Subcutaneous adipose tissue (tissue), 4 donors: ENCODE data around the gene TUBB6. TPM values are rescaled to one million over a fixed set of nuclear protein-coding genes. Genes with fewer than 3 reads are reported as not detected.

Experiments
- total RNA-seq, 4 donors: library from RNA; depleted of rRNA; stranded (reverse); fragments of >200 nt; gene quantifications; one replicate each; pipeline ENCODE4 v1.1.0, GENCODE V29; 2016
- TF ChIP-seq, protein P1 (sequence below): fragments of 450-650 bp; IDR thresholded peaks from one replicate; pipeline ENCODE4 v1.5.1; 2016; ENCODE audit warnings: low read depth, mild to moderate bottlenecking, control low read depth, antibody characterized with exemption, moderate library complexity

The TUBB6 gene
- total RNA-seq, 4 donors from 2014 or later = 240 to 485 (median 350) TPM

DNA sequence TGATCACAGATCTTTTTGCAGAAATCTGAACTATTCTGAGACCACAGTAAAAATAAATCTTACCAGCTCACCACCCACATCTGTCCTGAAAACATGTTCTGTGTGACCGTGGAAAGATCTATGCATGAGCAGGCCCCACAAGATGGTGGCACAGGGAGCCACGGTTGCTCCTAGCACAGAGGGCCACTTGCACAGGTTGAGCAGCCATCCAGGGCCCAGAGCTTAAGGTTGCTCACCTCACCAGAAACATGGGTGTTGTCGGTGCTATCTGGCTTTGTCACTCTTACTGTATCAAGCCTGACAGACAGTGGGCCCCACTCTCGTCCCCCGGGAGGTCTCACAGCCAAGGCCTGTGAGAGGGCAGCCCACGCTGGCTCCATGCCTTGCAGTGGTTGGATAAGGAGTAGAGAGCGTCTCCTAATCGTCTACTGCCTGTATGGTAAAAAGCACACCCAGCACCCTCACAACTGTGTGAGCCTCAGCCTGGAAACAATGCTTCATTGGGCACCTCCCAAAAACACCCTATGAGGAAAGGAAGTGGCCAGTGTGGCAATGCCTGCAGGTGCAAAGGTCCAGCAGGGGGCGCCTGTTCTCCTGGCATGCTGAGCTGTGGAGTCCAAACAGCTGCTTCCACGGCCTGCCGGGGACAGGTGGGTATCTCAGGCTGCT lies 19.6 kb downstream of the TUBB6 start:
- TF ChIP-seq, protein P1, sequence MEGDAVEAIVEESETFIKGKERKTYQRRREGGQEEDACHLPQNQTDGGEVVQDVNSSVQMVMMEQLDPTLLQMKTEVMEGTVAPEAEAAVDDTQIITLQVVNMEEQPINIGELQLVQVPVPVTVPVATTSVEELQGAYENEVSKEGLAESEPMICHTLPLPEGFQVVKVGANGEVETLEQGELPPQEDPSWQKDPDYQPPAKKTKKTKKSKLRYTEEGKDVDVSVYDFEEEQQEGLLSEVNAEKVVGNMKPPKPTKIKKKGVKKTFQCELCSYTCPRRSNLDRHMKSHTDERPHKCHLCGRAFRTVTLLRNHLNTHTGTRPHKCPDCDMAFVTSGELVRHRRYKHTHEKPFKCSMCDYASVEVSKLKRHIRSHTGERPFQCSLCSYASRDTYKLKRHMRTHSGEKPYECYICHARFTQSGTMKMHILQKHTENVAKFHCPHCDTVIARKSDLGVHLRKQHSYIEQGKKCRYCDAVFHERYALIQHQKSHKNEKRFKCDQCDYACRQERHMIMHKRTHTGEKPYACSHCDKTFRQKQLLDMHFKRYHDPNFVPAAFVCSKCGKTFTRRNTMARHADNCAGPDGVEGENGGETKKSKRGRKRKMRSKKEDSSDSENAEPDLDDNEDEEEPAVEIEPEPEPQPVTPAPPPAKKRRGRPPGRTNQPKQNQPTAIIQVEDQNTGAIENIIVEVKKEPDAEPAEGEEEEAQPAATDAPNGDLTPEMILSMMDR = no peak

DNA sequence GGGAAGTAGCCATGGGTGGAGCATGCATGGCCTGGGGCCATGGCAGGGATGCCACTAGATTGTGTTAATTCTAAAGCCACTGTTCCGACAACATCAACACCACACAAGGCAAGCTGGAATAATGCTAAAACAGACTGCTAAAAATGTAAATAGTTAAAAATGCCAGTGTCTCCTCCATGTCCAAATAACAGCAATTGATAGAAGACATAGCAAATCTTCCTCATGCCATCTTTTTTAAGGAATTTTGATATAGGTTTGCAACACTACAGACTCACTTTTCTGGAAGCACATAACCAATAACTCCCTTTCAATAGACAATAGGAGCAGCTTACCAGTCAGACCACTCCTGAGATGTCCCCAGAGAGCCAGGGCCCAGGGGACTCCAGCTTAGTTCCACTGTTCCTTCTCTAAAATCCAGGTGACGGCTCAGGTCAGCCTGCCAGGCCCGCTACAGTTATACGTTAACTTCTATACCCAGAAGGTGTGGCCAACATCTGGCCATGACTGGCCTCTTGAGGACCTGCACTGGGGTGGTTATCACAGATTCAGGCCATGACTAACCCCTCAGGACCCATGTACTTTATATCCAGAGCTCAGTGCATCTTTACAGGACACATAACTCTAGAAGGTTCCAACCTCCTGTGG lies 20.3 kb downstream of the TUBB6 start:
- TF ChIP-seq, protein P1 = no peak

DNA sequence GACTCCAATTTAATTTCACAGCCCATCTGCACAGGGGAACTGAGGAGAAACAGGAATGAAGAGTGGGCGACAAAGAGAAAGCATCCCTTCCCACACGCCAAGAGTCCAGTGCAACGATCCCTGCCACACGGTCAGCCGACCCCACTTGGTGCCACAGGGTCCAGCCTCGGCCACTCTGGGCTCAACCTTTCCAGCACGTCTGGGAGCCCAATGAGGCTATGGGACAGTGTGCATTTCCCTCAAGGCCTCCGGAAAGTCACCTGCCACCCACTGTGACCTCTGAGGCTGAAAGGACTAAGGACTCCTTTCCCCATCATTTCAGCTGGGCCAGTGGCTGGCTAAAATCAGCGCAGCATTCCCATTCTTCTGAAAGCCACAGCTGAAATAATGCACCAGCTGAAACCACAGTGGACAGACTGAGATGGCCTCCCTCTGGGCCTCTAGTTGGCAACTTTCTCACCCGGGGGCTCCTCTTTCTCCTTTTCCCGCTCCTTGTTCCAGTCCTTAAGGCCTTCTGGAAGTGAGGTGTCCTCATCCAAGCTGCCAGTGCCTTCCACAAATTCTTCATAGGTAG lies 21.2 kb downstream of the TUBB6 start:
- TF ChIP-seq, protein P1 = no peak

DNA sequence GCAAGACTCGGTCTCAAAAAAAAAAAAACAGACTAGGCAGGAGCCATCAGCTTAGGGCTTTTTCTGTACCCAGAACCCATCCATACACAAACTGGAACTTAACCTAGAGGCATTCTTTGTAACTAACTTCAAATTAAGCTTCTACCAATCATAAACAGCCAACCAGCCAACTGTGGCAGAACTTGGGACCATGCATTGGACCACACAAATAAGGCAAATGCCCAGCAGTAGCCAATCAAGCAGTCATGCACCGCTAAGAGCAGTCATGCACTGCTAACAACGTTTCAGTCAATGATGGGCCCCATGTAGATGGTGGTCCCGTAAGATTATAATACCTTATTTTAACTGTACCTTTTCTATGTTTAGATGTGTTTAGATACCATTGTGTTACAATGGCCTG lies 22.7 kb downstream of the TUBB6 start:
- TF ChIP-seq, protein P1 = no peak

DNA sequence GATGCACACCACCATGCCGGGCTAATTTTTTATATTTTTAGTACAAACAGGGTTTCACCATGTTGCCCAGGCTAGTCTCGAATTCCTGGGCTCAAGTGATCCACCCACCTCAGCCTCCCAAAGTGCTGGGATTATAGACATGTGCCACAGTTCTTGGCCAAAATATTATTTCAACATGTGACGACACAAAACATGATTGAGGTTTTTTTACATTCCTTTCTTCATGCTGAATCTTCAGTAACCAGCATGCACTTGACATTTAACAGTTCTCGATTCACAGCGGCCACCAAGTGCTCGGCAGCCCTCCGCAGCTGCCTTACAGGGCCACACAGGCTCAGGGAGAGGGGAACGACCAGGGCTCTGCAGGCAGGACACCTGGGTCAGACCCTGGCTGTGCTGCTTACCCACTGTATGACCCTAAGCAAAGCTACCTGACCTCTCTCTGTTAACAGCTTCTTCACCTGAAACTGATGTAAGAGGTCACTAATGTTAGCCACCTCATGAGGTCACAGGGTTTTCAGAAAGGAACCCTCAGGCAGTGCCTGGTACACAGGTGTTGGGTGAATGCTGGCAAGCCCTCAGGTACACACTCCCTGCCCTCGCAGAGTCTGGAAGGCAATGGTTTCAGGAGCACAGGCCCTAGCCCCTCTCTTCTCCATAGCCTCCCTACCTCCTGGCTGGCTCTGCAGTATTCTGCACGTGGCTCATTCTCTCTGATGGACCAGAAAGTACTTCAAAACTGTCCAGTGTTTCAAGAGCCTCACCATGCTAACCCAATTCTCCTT lies 25.7 kb downstream of the TUBB6 start:
- TF ChIP-seq, protein P1 = no peak

DNA sequence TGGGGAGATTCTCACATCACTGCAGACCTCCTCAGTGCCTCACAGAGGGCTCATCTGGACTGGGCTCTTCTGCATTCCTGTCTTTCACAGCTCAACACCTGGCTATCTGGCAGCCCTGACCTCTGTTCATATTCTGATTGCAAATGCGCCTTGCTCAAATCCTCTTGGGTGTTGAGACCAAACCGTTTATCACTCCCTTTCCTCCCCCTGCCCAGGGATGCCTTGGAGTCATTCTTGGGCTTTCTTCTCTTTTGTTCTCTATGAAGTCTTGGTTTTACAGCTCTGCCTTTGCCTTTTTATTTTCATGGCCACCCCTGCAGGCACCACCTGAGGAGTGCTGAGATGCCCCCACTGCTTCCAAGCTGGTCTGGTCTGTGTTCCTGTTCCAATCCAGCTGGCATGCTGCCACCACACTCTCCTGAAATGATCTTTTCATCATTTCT lies 26.3 kb downstream of the TUBB6 start:
- TF ChIP-seq, protein P1 = no peak

DNA sequence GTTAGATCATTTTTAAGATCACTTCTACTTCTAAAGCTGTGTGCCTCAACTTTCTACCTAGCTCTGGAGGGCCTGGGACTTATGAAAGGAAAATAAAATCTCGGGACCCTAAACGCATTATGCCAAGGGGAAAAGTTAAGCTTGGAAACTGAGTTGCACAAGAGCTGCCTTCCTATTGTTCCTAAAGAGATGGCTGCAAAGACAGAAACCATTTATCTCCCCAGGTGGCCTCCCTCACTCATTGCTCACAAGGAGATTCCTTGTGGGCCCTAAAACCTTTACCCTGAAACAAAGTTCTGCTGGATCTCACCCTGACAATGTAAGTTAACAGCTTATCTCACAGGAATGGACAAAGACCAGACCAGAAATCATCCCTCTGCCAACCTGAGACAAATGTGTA lies 26.8 kb downstream of the TUBB6 start:
- TF ChIP-seq, protein P1 = no peak
